ENCODE measurements around the gene FGGY. TPM values are rescaled to one million over a fixed set of nuclear protein-coding genes. Genes with fewer than 3 reads are reported as not detected.

FGGY gene
- polyA plus RNA-seq, 4 donors, result 21.3 to 28.3 (median 22.6) TPM

DNA sequence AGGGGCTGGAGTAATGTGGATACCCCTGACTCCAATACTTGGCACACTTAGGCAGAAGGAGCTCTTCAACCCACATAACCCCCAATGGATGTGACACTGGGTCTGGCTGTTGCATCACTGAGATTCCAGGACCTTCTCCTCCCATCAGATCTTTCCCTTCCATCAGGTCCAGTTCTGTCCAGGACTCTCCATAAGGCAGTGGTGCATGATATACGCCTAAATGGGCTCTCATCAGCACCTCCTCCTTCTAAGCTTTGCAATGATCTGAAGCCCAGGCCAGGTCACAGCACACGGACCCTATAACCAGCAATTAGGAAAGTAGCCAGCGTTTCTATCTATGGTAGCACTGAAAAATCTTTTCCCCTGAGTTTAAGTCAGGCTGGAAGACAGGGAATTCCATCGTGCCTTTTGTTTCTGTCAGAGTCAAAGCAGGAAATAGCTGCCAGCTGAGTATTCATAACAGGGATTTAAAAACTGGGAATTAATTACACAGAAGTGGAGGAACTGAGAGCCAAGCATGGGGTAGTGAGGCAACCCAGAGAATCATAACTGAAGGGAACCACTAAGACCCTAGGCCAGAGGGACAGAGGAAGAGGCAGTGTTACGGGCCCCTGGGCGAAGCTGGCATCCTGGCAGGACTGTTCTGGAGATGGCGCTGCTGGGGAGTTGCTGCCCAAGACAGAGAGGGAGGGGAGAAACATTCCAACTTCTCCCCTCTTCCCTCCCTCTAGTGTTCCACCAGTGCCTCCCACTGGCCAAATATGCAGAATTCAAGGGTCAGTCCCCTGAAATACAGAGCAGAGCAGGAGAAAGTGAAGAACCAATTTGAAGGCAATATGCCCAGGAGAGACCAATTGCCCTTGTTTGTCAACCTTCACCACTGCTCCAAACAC is 480.3 kb downstream of the FGGY start:
- DNase-seq (ENCODE audit: low read depth in 4 of 4, low spot score in 2 of 4), result no peak

GRCh38 chr1:59779949-59780348 is 483.1 kb downstream of the FGGY start:
- DNase-seq (ENCODE audit: low read depth in 4 of 4, low spot score in 2 of 4), result no peak

DNA sequence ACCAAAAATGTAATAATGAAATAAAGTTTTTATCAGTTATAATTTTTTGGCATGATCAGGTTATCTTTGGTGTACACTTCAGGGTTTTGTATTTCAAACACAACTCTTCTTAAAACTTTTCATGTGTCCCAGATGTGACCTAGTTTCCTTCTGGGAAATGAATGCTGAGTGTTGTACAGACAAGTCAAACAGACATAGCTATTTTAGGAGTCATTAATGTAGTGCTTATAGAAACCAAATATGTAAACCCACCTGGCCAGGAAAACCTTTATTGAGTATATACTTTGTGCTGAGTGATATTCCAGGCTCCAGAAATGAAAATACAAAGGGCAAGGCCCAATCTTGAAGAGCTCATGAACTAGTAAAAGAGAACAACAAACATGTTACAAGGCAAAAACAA is 491.9 kb downstream of the FGGY start:
- DNase-seq (ENCODE audit: low read depth in 4 of 4, low spot score in 2 of 4), result no peak

GRCh38 chr1:59798600-59798999 is 501.7 kb downstream of the FGGY start:
- no peak for DNase-seq (ENCODE audit: low read depth in 4 of 4, low spot score in 2 of 4)

- no peak for DNase-seq (ENCODE audit: low read depth in 4 of 4, low spot score in 2 of 4)
These were observed 506.7 kb downstream of the FGGY start for GRCh38 chr1:59803458-59804038.

DNA sequence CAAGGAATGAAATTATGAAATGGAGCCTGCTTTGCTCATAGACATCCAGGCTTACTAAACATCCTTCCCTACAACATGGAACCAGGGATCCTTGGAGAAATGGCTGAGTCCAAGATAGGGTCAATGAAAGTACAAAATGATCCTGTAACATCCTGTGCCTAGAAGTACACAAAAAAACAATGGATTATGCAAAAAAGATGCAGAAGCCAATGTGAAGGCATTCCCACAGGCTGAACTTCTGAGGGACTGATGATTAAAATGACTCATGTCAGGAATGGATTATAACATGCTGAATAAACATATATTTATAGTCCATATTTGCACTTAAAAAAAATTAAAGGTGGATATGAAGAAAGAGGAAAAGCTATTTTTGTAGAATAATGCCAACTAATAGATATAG is 507.4 kb downstream of the FGGY start:
- DNase-seq (ENCODE audit: low read depth in 4 of 4, low spot score in 2 of 4), result no peak

DNA sequence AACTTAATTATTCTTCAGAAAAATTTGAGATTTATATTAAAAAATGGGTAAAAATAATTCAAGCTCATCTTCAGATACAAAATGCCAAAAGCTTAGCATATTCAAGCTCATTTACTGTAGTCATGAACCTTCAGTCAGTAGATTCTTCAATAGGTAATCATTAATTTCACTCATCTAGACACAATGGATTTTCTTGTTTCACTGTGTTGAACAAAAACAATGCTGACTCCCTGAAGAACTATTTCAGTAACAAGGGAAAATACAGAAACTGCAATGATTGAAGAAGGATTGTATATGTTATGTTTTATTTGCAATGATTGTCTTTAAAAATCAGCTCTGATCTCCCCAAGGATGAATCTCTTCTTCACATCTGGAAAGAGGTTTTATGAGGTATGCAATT is 508.7 kb downstream of the FGGY start:
- DNase-seq (ENCODE audit: low read depth in 4 of 4, low spot score in 2 of 4), result no peak
